ENCODE results near the gene LAMA2.

LAMA2 gene

DNA sequence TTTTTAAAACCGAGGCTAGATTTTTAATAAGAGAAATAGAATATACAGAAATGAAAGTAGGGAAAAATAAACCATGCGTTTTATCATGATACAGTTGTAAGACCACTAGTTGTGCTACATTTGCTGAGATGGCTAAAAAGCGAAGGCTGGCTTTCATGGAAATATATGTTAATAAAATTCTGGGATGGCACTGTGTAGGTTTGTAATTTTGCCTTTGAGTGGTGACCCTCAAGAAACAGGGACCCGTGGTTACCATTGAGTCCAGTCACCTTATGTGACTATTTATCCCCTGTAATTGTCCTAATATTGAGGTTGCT lies 593.3 kb downstream of the LAMA2 start:
- no peak for TF ChIP-seq CTCF (IDR thresholded peaks at IDR 0.05; ENCODE audit: low read length, missing control alignments)
- DNase-seq (ENCODE audit: low read depth), result no peak
- no peak overlapping the region for H3K4me3 ChIP-seq (replicated peaks; ENCODE audit: low read depth, low read length)

DNA sequence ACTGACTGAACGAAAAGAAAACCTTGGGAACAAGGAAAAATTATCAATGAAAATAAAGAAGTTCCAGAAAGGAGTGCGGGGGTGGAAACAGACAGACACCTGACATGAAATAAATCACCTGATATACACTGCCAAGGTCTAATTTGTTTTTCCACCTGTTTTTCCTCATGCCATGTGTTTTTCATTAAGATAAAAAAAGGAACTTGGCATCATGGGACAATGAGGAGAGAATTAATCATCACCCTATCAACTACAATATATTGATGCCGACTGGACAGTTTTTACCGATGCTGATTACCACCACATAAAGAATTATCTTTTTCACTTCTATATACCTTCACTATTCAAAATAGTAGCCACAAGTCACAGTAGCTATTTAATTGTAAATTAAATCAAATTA lies 593.9 kb downstream of the LAMA2 start:
- no peak for DNase-seq (ENCODE audit: low read depth)
- no peak for TF ChIP-seq CTCF (IDR thresholded peaks at IDR 0.05; ENCODE audit: low read length, missing control alignments)
- H3K4me3 ChIP-seq (replicated peaks; ENCODE audit: low read depth, low read length), result no peak overlapping the region

- TF ChIP-seq CTCF (IDR thresholded peaks at IDR 0.05; ENCODE audit: low read length, missing control alignments), result no peak
- H3K4me3 ChIP-seq (replicated peaks; ENCODE audit: low read depth, low read length), result no peak overlapping the region
- no peak for DNase-seq (ENCODE audit: low read depth)
These were observed 595.4 kb downstream of the LAMA2 start for GRCh38 chr6:129478379-129478778.

- no peak for DNase-seq (ENCODE audit: low read depth)
- no peak overlapping the region for H3K4me3 ChIP-seq (replicated peaks; ENCODE audit: low read depth, low read length)
- TF ChIP-seq CTCF (IDR thresholded peaks at IDR 0.05; ENCODE audit: low read length, missing control alignments), result no peak
These were observed 598.8 kb downstream of the LAMA2 start for GRCh38 chr6:129481706-129482105.

GRCh38 chr6:129485746-129486145 lies 602.8 kb downstream of the LAMA2 start:
- H3K4me3 ChIP-seq (replicated peaks; ENCODE audit: low read depth, low read length), result no peak overlapping the region
- TF ChIP-seq CTCF (IDR thresholded peaks at IDR 0.05; ENCODE audit: low read length, missing control alignments), result no peak
- DNase-seq (ENCODE audit: low read depth), result no peak

GRCh38 chr6:129486327-129486726 lies 603.4 kb downstream of the LAMA2 start:
- no peak for DNase-seq (ENCODE audit: low read depth)
- TF ChIP-seq CTCF (IDR thresholded peaks at IDR 0.05; ENCODE audit: low read length, missing control alignments), result no peak
- H3K4me3 ChIP-seq (replicated peaks; ENCODE audit: low read depth, low read length), result no peak overlapping the region

DNA sequence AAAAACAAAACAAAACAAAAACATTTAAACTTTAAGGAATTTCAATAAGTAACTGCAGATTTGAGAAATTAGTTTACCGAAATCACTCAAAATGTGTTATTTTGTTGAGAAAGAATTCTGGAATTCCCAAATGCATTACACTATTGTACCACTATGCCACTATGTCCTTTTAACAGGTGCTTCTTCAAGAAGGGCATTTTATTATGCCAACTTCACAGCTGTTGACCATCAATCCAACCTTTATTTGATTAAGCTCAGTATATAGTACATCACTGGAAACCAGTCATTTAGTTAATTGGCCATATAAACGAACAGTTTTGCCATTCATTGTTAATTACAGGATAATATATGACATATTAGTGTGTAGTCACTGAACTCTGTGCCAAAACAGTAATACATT lies 605.4 kb downstream of the LAMA2 start:
- no peak overlapping the region for H3K4me3 ChIP-seq (replicated peaks; ENCODE audit: low read depth, low read length)
- TF ChIP-seq CTCF (IDR thresholded peaks at IDR 0.05; ENCODE audit: low read length, missing control alignments), result no peak
- DNase-seq (ENCODE audit: low read depth), result no peak

Data from fibroblast of pulmonary artery (primary cell).